ENCODE results near the gene ZSCAN5A.

Gene ZSCAN5A

DNA sequence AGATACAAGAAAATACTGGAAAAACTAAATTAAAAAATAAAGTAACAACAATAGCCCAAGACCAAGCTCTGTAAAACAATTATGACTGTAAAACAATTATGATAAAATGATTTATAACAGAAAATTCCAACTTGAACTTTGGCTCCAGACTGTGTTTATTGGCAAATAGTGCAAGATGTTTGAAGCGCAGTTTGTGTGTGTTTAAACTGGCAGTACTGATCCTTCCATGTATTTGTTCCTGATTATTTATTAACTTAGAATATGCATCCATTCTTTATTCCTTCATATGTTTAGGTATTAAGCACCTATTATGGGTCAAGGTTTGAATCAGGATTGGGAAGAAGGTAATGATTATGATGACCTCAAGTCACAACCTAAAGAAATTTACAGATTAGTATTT lies 40.9 kb upstream of the ZSCAN5A start:
- no peak overlapping the region for H3K9ac ChIP-seq (ENCODE audit: low read length)
- H3K36me3 ChIP-seq (ENCODE audit: low read length), result no peaks in the 10 kb centered on the region
- H3K9me2 ChIP-seq (replicated peaks; ENCODE audit: insufficient read depth, low read length), result no peaks in the 10 kb centered on the region
- H2AFZ ChIP-seq (ENCODE audit: low read depth, low read length, severe bottlenecking), result no peak overlapping the region
- H3K27me3 ChIP-seq (ENCODE audit: low read length), result no peaks in the 10 kb centered on the region
- H3K9me3 ChIP-seq (ENCODE audit: insufficient read depth, low read length), result no peaks in the 10 kb centered on the region
- no peak overlapping the region for H3K4me2 ChIP-seq (ENCODE audit: low read depth, low read length, poor library complexity, severe bottlenecking)
- H3F3A ChIP-seq (ENCODE audit: insufficient read depth), result no peaks in the 10 kb centered on the region
- no peak for TF ChIP-seq EZH2phosphoT487 (conservative IDR thresholded peaks at IDR 0.05; ENCODE audit: low read length)
- TF ChIP-seq, protein P1, sequence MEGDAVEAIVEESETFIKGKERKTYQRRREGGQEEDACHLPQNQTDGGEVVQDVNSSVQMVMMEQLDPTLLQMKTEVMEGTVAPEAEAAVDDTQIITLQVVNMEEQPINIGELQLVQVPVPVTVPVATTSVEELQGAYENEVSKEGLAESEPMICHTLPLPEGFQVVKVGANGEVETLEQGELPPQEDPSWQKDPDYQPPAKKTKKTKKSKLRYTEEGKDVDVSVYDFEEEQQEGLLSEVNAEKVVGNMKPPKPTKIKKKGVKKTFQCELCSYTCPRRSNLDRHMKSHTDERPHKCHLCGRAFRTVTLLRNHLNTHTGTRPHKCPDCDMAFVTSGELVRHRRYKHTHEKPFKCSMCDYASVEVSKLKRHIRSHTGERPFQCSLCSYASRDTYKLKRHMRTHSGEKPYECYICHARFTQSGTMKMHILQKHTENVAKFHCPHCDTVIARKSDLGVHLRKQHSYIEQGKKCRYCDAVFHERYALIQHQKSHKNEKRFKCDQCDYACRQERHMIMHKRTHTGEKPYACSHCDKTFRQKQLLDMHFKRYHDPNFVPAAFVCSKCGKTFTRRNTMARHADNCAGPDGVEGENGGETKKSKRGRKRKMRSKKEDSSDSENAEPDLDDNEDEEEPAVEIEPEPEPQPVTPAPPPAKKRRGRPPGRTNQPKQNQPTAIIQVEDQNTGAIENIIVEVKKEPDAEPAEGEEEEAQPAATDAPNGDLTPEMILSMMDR (IDR thresholded peaks at IDR 0.05; ENCODE audit: insufficient read depth, low read length, poor library complexity, severe bottlenecking), result no peak
- H3K27ac ChIP-seq (ENCODE audit: low read depth, low read length), result no peak overlapping the region
- H3K79me2 ChIP-seq (ENCODE audit: insufficient read depth, low read length), result no peaks in the 10 kb centered on the region
- H4K20me1 ChIP-seq (ENCODE audit: low read depth, low read length), result no peaks in the 10 kb centered on the region
- no peak overlapping the region for H3K4me3 ChIP-seq (ENCODE audit: insufficient read depth, low read length, poor library complexity, severe bottlenecking)

DNA sequence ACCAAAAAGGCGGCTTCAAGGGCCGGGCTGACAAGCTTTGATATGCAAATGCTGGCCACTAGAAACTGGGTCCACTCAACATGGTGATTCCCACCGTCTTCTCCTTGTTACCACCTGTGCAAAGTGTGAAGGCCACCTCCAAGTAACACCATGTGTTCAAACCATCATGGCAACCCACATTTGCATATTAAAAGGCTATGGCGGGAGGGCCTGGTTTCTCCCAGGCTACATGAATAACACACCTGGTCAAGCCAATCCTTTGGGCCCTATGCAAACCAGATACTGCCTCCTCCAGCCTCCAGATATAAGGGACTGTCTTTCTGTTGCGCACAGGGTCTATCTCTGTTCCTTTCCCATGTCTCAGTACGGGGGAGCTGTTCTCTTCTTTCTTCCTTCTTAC lies 36.6 kb upstream of the ZSCAN5A start:
- H3K36me3 ChIP-seq (ENCODE audit: low read length), result no peaks in the 10 kb centered on the region
- H3K4me3 ChIP-seq (ENCODE audit: insufficient read depth, low read length, poor library complexity, severe bottlenecking), result no peak overlapping the region
- H3F3A ChIP-seq (ENCODE audit: insufficient read depth), result no peaks in the 10 kb centered on the region
- no peaks in the 10 kb centered on the region for H3K27me3 ChIP-seq (ENCODE audit: low read length)
- TF ChIP-seq EZH2phosphoT487 (conservative IDR thresholded peaks at IDR 0.05; ENCODE audit: low read length), result no peak
- TF ChIP-seq, protein P1 (IDR thresholded peaks at IDR 0.05; ENCODE audit: insufficient read depth, low read length, poor library complexity, severe bottlenecking), result no peak
- no peak overlapping the region for H3K4me2 ChIP-seq (ENCODE audit: low read depth, low read length, poor library complexity, severe bottlenecking)
- no peaks in the 10 kb centered on the region for H3K9me2 ChIP-seq (replicated peaks; ENCODE audit: insufficient read depth, low read length)
- H3K9me3 ChIP-seq (ENCODE audit: insufficient read depth, low read length), result no peaks in the 10 kb centered on the region
- H3K27ac ChIP-seq (ENCODE audit: low read depth, low read length), result no peak overlapping the region
- no peak overlapping the region for H2AFZ ChIP-seq (ENCODE audit: low read depth, low read length, severe bottlenecking)
- H3K9ac ChIP-seq (ENCODE audit: low read length), result no peak overlapping the region
- H4K20me1 ChIP-seq (ENCODE audit: low read depth, low read length), result no peaks in the 10 kb centered on the region
- H3K79me2 ChIP-seq (ENCODE audit: insufficient read depth, low read length), result no peaks in the 10 kb centered on the region

- Histone ChIP-seq H3F3A (ENCODE audit: insufficient read depth) (no peaks in the 10 kb centered on the region), H3K9me3 (ENCODE audit: insufficient read depth, low read length) (no peaks in the 10 kb centered on the region), H3K27ac (ENCODE audit: low read depth, low read length) (no peak overlapping the region), H3K4me3 (ENCODE audit: insufficient read depth, low read length, poor library complexity, severe bottlenecking) (no peak overlapping the region), H3K9ac (ENCODE audit: low read length) (no peak overlapping the region), H3K27me3 (ENCODE audit: low read length) (no peaks in the 10 kb centered on the region), H3K36me3 (ENCODE audit: low read length) (no peaks in the 10 kb centered on the region), H4K20me1 (ENCODE audit: low read depth, low read length) (no peaks in the 10 kb centered on the region), H3K79me2 (ENCODE audit: insufficient read depth, low read length) (no peaks in the 10 kb centered on the region), H3K9me2 (replicated peaks; ENCODE audit: insufficient read depth, low read length) (no peaks in the 10 kb centered on the region), H2AFZ (ENCODE audit: low read depth, low read length, severe bottlenecking) (no peak overlapping the region), H3K4me2 (ENCODE audit: low read depth, low read length, poor library complexity, severe bottlenecking) (no peak overlapping the region)
- no peak for TF ChIP-seq EZH2phosphoT487 (conservative IDR thresholded peaks at IDR 0.05; ENCODE audit: low read length)
- TF ChIP-seq, protein P1 (IDR thresholded peaks at IDR 0.05; ENCODE audit: insufficient read depth, low read length, poor library complexity, severe bottlenecking), result peak; percentile 82
These were observed 35.9 kb upstream of the ZSCAN5A start for GRCh38 chr19:56350416-56351045.

Data from SU-DHL-6 (cell line).